GM23338 (cell line): ENCODE results near the gene GNAO1. TPM values are rescaled to one million over a fixed set of nuclear protein-coding genes. Genes with fewer than 3 reads are reported as not detected.
A peak's percentile ranks its signal among the peaks of the same experiment; 100 is the strongest.

Experiments
- ATAC-seq: fragments of 200-7000 bp; cut with Tn5 transposase; 3 replicates; pipeline ENCODE4 v1.9.1; 2020
- DNase-seq: peaks from one replicate; pipeline ENCODE4 v3.0.0-alpha.2; 2015; ENCODE audit warnings: low spot score
- H2AFZ ChIP-seq: fragments of 200-600 bp; sonication (generic); 2 replicates; pipeline ENCODE4 v1.8.0; 2016; ENCODE audit warnings: antibody characterized with exemption, mild to moderate bottlenecking, moderate library complexity
- H3F3A ChIP-seq: fragments of 200-600 bp; sonication (generic); replicated peaks from 2 replicates; pipeline ENCODE4 v1.8.0; 2017; ENCODE audit warnings: antibody characterized with exemption, mixed run types, low read depth
- H3K27ac ChIP-seq: fragments of 200-600 bp; sonication (generic); 2 replicates; pipeline ENCODE4 v1.6.1; 2016; ENCODE audit warnings: low read depth
- H3K27me3 ChIP-seq: fragments of 200-600 bp; sonication (generic); 2 replicates; pipeline ENCODE4 v1.8.0; 2016; ENCODE audit warnings: mild to moderate bottlenecking, mixed run types, moderate library complexity; ENCODE audit not compliant: insufficient read depth
- H3K36me3 ChIP-seq: fragments of 200-600 bp; sonication (generic); 2 replicates; pipeline ENCODE4 v1.8.0; 2016; ENCODE audit warnings: mild to moderate bottlenecking; ENCODE audit not compliant: insufficient read depth
- H3K4me1 ChIP-seq: fragments of 200-600 bp; sonication (generic); 2 replicates; pipeline ENCODE4 v1.8.0; 2016; ENCODE audit warnings: mild to moderate bottlenecking, moderate library complexity; ENCODE audit not compliant: insufficient read depth
- H3K4me2 ChIP-seq: fragments of 200-600 bp; sonication (generic); 2 replicates; pipeline ENCODE4 v1.7.1; 2017; ENCODE audit warnings: mixed run types
- H3K4me3 ChIP-seq: fragments of 200-600 bp; sonication (generic); 2 replicates; pipeline ENCODE4 v1.6.1; 2016; ENCODE audit warnings: mixed run types
- H3K79me2 ChIP-seq: fragments of 200-600 bp; sonication (generic); replicated peaks from 2 replicates; pipeline ENCODE4 v1.8.0; 2017; ENCODE audit warnings: mild to moderate bottlenecking; ENCODE audit not compliant: insufficient read depth
- H3K9me2 ChIP-seq: fragments of 200-600 bp; sonication (generic); 2 replicates; pipeline ENCODE4 v1.8.0; 2017; ENCODE audit not compliant: insufficient read depth
- H4K20me1 ChIP-seq: fragments of 200-600 bp; sonication (generic); replicated peaks from 2 replicates; pipeline ENCODE4 v1.8.0; 2017; ENCODE audit warnings: mild to moderate bottlenecking; ENCODE audit not compliant: insufficient read depth
- H3K27ac Mint-ChIP-seq: 2 replicates; pipeline ENCODE4 v1.8.0; 2020; ENCODE audit warnings: inconsistent platforms, mild to moderate bottlenecking, moderate library complexity, mixed read lengths
- H3K27me3 Mint-ChIP-seq: 3 replicates; pipeline ENCODE4 v1.8.0; 2022; ENCODE audit warnings: low read depth, mild to moderate bottlenecking, moderate library complexity, mixed read lengths, inconsistent platforms; ENCODE audit not compliant: insufficient read depth, poor library complexity
- H3K36me3 Mint-ChIP-seq: 3 replicates; pipeline ENCODE4 v1.8.0; 2021; ENCODE audit warnings: low read depth, mild to moderate bottlenecking, inconsistent platforms, moderate library complexity, mixed read lengths
- H3K4me1 Mint-ChIP-seq: 3 replicates; pipeline ENCODE4 v1.8.0; 2020; ENCODE audit warnings: mild to moderate bottlenecking, inconsistent platforms, mixed read lengths
- H3K4me3 Mint-ChIP-seq: 3 replicates; pipeline ENCODE4 v1.8.0; 2021; ENCODE audit warnings: moderate library complexity, mild to moderate bottlenecking, inconsistent platforms, mixed read lengths
- H3K9me3 Mint-ChIP-seq: 3 replicates; pipeline ENCODE4 v1.8.0; 2020; ENCODE audit warnings: moderate library complexity, mild to moderate bottlenecking, inconsistent platforms, mixed read lengths
- CREB1 ChIP-seq: fragments of 250-450 bp; sonication (Bioruptor Pico); IDR thresholded peaks from 2 replicates; pipeline ENCODE4 v1.5.0; 2020; ENCODE audit warnings: low read depth, mild to moderate bottlenecking, moderate library complexity
- EZH2 ChIP-seq: fragments of 200-600 bp; sonication (generic); IDR thresholded peaks from one replicate; pipeline ENCODE4 v1.8.0; 2017; ENCODE audit warnings: antibody characterized with exemption, mild to moderate bottlenecking, low read depth; ENCODE audit not compliant: unreplicated experiment
- EZH2phosphoT487 ChIP-seq: fragments of 200-600 bp; sonication (generic); IDR thresholded peaks from one replicate; pipeline ENCODE4 v1.8.1; 2018; ENCODE audit warnings: antibody characterized with exemption; ENCODE audit not compliant: unreplicated experiment
- POLR2AphosphoS5 ChIP-seq: IDR thresholded peaks from 2 replicates; pipeline ENCODE4 v1.6.1; 2016; ENCODE audit warnings: antibody characterized with exemption, low read depth
- ZNF114 ChIP-seq: fragments of 250-450 bp; sonication (Bioruptor Pico); IDR thresholded peaks from 2 replicates; pipeline ENCODE4 v1.5.0; 2020; ENCODE audit warnings: mild to moderate bottlenecking, moderate library complexity
- polyA plus RNA-seq: library from polyadenylated mRNA; unstranded; fragments of >200 nt; fragmentation: Nextera tagmentation; extraction: Ambion mirVana; gene quantifications from 2 replicates; pipeline ENCODE4 v1.2.1, GENCODE V29; 2016
- total RNA-seq: library from RNA; depleted of rRNA; stranded (reverse); fragments of >200 nt; shearing (Covaris generic); gene quantifications from 2 replicates; pipeline ENCODE4 v1.2.3, GENCODE V29; 2014
- TF ChIP-seq, protein P1 (sequence below), 2 experiments: fragments of 200-600 bp in 1 of 2; sonication (generic) in 1 of 2; conservative IDR thresholded peaks; 2 replicates each; pipeline versions ENCODE4 v1.5.1 to v1.6.1; 2016 to 2017; ENCODE audit warnings: antibody characterized with exemption in 2 of 2, low read depth in 2 of 2, mild to moderate bottlenecking in 2 of 2, moderate library complexity in 1 of 2
- TF ChIP-seq, protein P2 (sequence below): fragments of 250-450 bp; sonication (Bioruptor Pico); IDR thresholded peaks from 2 replicates; pipeline ENCODE4 v1.5.0; 2020; ENCODE audit warnings: mild to moderate bottlenecking, moderate library complexity

GNAO1 gene
- total and polyA plus RNA-seq, 2 experiments from 2014 or later = 6.5 to 24.8 TPM

DNA sequence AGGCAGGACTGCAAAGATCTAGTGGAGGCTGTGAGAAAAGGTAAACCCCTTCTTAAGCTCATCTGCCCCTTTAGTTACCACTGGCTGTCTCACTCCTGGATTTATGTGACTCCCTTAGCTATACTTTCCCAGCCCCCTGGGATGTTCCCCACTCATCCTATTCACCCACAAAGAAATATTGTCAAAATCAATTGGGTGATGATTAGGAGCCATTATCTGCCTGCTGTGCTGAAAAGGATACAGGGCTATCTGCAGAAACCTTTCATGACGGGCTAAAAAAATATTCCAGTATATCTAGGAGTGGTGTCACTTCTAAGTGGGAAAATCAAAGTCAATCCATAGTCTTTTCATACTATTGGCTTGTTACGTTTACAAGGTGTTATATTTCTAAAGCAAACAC lies 8.0 kb upstream of the GNAO1 start (continued):
- TF ChIP-seq, protein P1, sequence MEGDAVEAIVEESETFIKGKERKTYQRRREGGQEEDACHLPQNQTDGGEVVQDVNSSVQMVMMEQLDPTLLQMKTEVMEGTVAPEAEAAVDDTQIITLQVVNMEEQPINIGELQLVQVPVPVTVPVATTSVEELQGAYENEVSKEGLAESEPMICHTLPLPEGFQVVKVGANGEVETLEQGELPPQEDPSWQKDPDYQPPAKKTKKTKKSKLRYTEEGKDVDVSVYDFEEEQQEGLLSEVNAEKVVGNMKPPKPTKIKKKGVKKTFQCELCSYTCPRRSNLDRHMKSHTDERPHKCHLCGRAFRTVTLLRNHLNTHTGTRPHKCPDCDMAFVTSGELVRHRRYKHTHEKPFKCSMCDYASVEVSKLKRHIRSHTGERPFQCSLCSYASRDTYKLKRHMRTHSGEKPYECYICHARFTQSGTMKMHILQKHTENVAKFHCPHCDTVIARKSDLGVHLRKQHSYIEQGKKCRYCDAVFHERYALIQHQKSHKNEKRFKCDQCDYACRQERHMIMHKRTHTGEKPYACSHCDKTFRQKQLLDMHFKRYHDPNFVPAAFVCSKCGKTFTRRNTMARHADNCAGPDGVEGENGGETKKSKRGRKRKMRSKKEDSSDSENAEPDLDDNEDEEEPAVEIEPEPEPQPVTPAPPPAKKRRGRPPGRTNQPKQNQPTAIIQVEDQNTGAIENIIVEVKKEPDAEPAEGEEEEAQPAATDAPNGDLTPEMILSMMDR (conservative IDR thresholded peaks at IDR 0.05; ENCODE audit: low read depth in 2 of 2) = no peak
- TF ChIP-seq POLR2AphosphoS5 = no peak
- TF ChIP-seq, protein P2, sequence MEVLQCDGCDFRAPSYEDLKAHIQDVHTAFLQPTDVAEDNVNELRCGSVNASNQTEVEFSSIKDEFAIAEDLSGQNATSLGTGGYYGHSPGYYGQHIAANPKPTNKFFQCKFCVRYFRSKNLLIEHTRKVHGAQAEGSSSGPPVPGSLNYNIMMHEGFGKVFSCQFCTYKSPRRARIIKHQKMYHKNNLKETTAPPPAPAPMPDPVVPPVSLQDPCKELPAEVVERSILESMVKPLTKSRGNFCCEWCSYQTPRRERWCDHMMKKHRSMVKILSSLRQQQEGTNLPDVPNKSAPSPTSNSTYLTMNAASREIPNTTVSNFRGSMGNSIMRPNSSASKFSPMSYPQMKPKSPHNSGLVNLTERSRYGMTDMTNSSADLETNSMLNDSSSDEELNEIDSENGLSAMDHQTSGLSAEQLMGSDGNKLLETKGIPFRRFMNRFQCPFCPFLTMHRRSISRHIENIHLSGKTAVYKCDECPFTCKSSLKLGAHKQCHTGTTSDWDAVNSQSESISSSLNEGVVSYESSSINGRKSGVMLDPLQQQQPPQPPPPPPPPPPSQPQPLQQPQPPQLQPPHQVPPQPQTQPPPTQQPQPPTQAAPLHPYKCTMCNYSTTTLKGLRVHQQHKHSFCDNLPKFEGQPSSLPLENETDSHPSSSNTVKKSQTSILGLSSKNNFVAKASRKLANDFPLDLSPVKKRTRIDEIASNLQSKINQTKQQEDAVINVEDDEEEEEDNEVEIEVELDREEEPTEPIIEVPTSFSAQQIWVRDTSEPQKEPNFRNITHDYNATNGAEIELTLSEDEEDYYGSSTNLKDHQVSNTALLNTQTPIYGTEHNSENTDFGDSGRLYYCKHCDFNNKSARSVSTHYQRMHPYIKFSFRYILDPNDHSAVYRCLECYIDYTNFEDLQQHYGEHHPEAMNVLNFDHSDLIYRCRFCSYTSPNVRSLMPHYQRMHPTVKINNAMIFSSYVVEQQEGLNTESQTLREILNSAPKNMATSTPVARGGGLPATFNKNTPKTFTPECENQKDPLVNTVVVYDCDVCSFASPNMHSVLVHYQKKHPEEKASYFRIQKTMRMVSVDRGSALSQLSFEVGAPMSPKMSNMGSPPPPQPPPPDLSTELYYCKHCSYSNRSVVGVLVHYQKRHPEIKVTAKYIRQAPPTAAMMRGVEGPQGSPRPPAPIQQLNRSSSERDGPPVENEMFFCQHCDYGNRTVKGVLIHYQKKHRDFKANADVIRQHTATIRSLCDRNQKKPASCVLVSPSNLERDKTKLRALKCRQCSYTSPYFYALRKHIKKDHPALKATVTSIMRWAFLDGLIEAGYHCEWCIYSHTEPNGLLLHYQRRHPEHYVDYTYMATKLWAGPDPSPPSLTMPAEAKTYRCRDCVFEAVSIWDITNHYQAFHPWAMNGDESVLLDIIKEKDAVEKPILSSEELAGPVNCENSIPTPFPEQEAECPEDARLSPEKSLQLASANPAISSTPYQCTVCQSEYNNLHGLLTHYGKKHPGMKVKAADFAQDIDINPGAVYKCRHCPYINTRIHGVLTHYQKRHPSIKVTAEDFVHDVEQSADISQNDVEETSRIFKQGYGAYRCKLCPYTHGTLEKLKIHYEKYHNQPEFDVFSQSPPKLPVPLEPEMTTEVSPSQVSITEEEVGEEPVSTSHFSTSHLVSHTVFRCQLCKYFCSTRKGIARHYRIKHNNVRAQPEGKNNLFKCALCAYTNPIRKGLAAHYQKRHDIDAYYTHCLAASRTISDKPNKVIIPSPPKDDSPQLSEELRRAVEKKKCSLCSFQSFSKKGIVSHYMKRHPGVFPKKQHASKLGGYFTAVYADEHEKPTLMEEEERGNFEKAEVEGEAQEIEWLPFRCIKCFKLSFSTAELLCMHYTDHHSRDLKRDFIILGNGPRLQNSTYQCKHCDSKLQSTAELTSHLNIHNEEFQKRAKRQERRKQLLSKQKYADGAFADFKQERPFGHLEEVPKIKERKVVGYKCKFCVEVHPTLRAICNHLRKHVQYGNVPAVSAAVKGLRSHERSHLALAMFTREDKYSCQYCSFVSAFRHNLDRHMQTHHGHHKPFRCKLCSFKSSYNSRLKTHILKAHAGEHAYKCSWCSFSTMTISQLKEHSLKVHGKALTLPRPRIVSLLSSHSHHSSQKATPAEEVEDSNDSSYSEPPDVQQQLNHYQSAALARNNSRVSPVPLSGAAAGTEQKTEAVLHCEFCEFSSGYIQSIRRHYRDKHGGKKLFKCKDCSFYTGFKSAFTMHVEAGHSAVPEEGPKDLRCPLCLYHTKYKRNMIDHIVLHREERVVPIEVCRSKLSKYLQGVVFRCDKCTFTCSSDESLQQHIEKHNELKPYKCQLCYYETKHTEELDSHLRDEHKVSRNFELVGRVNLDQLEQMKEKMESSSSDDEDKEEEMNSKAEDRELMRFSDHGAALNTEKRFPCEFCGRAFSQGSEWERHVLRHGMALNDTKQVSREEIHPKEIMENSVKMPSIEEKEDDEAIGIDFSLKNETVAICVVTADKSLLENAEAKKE (CRISPR knock-in tag) = no peak
- no peak for TF ChIP-seq EZH2

DNA sequence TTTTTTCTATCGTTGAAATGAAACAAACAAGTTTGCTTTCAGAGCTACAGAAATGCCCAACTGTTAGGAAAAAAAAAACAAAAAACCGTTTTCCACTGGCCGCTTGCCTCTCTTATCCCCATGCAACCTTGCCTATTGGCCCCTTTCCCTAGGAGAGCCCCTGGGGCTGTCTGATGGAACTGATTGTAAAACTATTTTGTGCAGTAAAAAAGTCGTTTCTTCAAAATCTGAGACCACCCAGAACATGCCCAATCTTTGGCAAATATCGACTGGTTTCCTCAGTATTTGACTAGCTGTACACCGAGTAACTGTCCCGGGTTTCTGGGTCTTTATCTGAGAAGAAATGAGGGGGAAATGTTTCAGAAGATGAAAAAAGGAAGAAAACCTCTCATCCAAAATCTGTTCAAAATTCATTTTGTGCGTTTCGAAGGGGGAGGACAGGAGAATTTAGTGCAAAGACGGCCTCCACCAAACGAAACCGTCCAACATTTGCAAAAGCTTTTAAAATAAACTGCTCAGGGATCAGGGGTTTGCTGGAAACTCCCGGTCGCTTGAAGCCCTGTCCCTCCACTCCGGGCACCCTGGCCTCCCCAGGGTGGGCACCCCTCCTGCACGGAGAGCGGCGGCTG lies 1.1 kb upstream of the GNAO1 start:
- ATAC-seq (no peak), DNase-seq (no peak)
- Histone ChIP-seq H3K4me3 (peak overlapping the region; percentile 83), H3K4me2 (peak overlapping the region; percentile 94), H3K4me1 (peaks cover 41% of the 10 kb centered on the region), H3K9me2 (no peaks in the 10 kb centered on the region), H3K36me3 (no peaks in the 10 kb centered on the region), H3F3A (no peaks in the 10 kb centered on the region), H2AFZ (peak overlapping the region; percentile 98), H3K27ac (no peak overlapping the region), H3K79me2 (peaks cover under 1% of the 10 kb centered on the region; the same call in 1 of the 2 replicates), H3K27me3 (peaks cover 40% of the 10 kb centered on the region), H4K20me1 (peaks cover 9% of the 10 kb centered on the region; the same call in 1 of the 2 replicates)
- Mint-ChIP-seq H3K4me3 (peak overlapping the region; percentile 81), H3K9me3 (no peaks in the 10 kb centered on the region; the same call in 2 of the 3 replicates), H3K27ac (no peak overlapping the region), H3K4me1 (peaks cover 36% of the 10 kb centered on the region), H3K36me3 (no peaks in the 10 kb centered on the region), H3K27me3 (peaks cover 32% of the 10 kb centered on the region)
- TF ChIP-seq ZNF114 (CRISPR knock-in tag) (no peak), CREB1 (CRISPR knock-in tag) (no peak), EZH2phosphoT487 (no peak), EZH2 (peak; percentile 58)
- TF ChIP-seq, protein P2 (CRISPR knock-in tag) = no peak
